Osteoblast (primary cell): ENCODE measurements around the gene TSPAN1. TPM values are rescaled to one million over a fixed set of nuclear protein-coding genes. Genes with fewer than 3 reads are reported as not detected.

ENCODE experiments used
- DNase-seq: peaks from one replicate; pipeline ENCODE4 v3.0.0; 2011; ENCODE audit warnings: low spot score, mixed read lengths; ENCODE audit not compliant: insufficient read length; ENCODE audit errors: missing footprints
- H2AFZ ChIP-seq: 2 replicates; pipeline ENCODE4 v1.6.0; 2011; ENCODE audit warnings: mild to moderate bottlenecking, low read length
- H3K27ac ChIP-seq: 2 replicates; pipeline ENCODE4 v1.5.1; 2011; ENCODE audit warnings: mild to moderate bottlenecking, low read depth, low read length, moderate library complexity
- H3K27me3 ChIP-seq: 2 replicates; pipeline ENCODE4 v1.6.0; 2012; ENCODE audit warnings: mild to moderate bottlenecking, control low read depth, inconsistent platforms, low read length, moderate library complexity; ENCODE audit not compliant: insufficient read depth
- H3K36me3 ChIP-seq: 2 replicates; pipeline ENCODE4 v1.5.1; 2011; ENCODE audit warnings: mild to moderate bottlenecking, low read length, control low read depth, moderate library complexity; ENCODE audit not compliant: insufficient read depth
- H3K4me1 ChIP-seq: 2 replicates; pipeline ENCODE4 v1.5.1; 2011; ENCODE audit warnings: mild to moderate bottlenecking, low read length, control low read depth, moderate library complexity; ENCODE audit not compliant: insufficient read depth
- H3K4me2 ChIP-seq: 2 replicates; pipeline ENCODE4 v1.6.0; 2011; ENCODE audit warnings: mild to moderate bottlenecking, low read length; ENCODE audit not compliant: insufficient read depth
- H3K4me3 ChIP-seq: fragments of 200-600 bp; sonication (generic); 3 replicates; pipeline ENCODE4 v1.5.1; 2012; ENCODE audit warnings: mild to moderate bottlenecking, low read length, inconsistent platforms; ENCODE audit not compliant: insufficient read depth
- H3K79me2 ChIP-seq: 2 replicates; pipeline ENCODE4 v1.6.0; 2012; ENCODE audit warnings: mild to moderate bottlenecking, low read length, control low read depth, inconsistent platforms; ENCODE audit not compliant: insufficient read depth
- H3K9me3 ChIP-seq: 2 replicates; pipeline ENCODE4 v1.5.1; 2011; ENCODE audit warnings: low read depth, low read length, control low read depth
- H4K20me1 ChIP-seq: 2 replicates; pipeline ENCODE4 v1.6.0; 2012; ENCODE audit warnings: mild to moderate bottlenecking, low read length, control low read depth; ENCODE audit not compliant: insufficient read depth
- CTCF ChIP-seq: IDR thresholded peaks from 2 replicates; pipeline ENCODE4 v1.5.1; 2011; ENCODE audit warnings: mild to moderate bottlenecking, low read depth, low read length, moderate library complexity; ENCODE audit errors: extremely low read depth
- total RNA-seq: library from RNA; depleted of rRNA; stranded (reverse); fragments of >200 nt; gene quantifications from 2 replicates; pipeline ENCODE4 v1.2.3, GENCODE V29; 2012

Gene TSPAN1
- total RNA-seq, 1 donor: 1.1 TPM

GRCh38 chr1:46171351-46171750, 3.5 kb upstream of the TSPAN1 start:
- H3K4me3 ChIP-seq: no peak overlapping the region
- peaks cover 23% of the 10 kb centered on the region for H3K27me3 ChIP-seq
- H4K20me1 ChIP-seq: no peaks in the 10 kb centered on the region
- H3K79me2 ChIP-seq: no peaks in the 10 kb centered on the region
- no peaks in the 10 kb centered on the region for H3K9me3 ChIP-seq
- H3K4me1 ChIP-seq: peaks cover 19% of the 10 kb centered on the region
- peak overlapping the region; percentile 3 for H2AFZ ChIP-seq
- H3K27ac ChIP-seq: no peak overlapping the region
- no peaks in the 10 kb centered on the region for H3K36me3 ChIP-seq
- no peak overlapping the region for H3K4me2 ChIP-seq
- TF ChIP-seq CTCF: no peak
- no peak for DNase-seq

- no peaks in the 10 kb centered on the region for H3K9me3 ChIP-seq
- H3K4me1 ChIP-seq: peaks cover 15% of the 10 kb centered on the region
- no peak for TF ChIP-seq CTCF
- H3K4me2 ChIP-seq: no peak overlapping the region
- peaks cover 18% of the 10 kb centered on the region for H3K27me3 ChIP-seq
- DNase-seq: no peak
- no peak overlapping the region for H2AFZ ChIP-seq
- no peaks in the 10 kb centered on the region for H3K36me3 ChIP-seq
- H3K4me3 ChIP-seq: no peak overlapping the region
- H4K20me1 ChIP-seq: no peaks in the 10 kb centered on the region
- H3K79me2 ChIP-seq: no peaks in the 10 kb centered on the region
- no peak overlapping the region for H3K27ac ChIP-seq
Observed at GRCh38 chr1:46171871-46172270, 3.0 kb upstream of the TSPAN1 start.

DNA sequence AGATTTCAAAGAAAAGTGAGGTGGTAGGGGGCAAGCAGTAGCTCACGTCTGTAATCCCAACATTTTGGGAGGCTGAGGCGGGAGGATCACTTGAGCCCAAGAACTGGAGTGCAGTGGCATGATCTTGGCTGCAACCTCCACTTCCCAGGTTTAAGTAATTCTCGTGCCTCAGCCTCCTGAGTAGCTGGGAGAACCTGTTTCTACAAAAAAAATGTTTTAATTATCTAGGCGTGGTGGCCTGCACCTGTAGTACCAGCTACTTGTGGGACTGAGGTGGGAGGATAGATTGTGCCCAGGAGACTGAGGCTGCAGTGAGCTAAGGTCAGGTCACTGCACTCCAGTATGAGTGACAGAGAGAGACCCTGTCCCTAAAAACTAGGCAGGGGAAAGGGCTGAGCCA, 2.6 kb upstream of the TSPAN1 start:
- Histone ChIP-seq H3K9me3 (no peaks in the 10 kb centered on the region), H3K4me2 (no peak overlapping the region), H3K27me3 (peaks cover 14% of the 10 kb centered on the region), H3K36me3 (no peaks in the 10 kb centered on the region), H3K4me1 (peaks cover 15% of the 10 kb centered on the region), H2AFZ (no peak overlapping the region), H3K4me3 (no peak overlapping the region), H3K27ac (no peak overlapping the region), H3K79me2 (no peaks in the 10 kb centered on the region), H4K20me1 (no peaks in the 10 kb centered on the region)
- no peak for DNase-seq
- TF ChIP-seq CTCF: no peak

DNA sequence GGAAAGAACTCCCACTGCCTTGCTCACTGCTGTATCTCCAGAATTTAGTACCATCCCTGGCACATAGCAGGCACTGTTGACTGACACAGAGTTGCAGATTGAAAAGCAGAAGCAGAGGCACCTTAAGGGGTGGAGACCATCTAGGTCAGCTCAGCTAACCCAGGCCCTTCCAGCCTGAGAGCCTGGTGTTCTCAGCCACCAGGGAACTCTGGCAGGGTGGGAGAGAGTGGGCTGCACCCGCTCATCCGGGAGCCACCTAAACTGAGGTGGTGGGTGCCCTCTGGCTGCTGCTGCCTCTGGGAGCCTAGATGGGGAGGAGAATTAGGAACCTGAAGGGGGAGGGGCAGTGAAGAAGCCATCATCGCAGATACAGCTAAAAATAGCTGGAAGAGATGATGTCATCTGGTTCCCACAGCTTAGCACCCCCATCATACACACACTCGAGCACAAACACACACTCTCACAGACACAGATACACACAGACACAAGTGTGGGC, 1.5 kb upstream of the TSPAN1 start:
- Histone ChIP-seq H3K4me2 (no peak overlapping the region), H2AFZ (peak overlapping the region; percentile 57), H3K9me3 (no peaks in the 10 kb centered on the region), H3K27me3 (peaks cover 10% of the 10 kb centered on the region), H3K4me3 (no peak overlapping the region), H3K27ac (no peak overlapping the region), H4K20me1 (no peaks in the 10 kb centered on the region), H3K36me3 (no peaks in the 10 kb centered on the region), H3K79me2 (no peaks in the 10 kb centered on the region), H3K4me1 (peaks cover 15% of the 10 kb centered on the region)
- no peak for TF ChIP-seq CTCF
- peak; percentile 88 for DNase-seq
